ENCODE results near the gene DYSF.

Gene DYSF

GRCh38 chr2:71498261-71498701 is 44.9 kb downstream of the DYSF start:
- peaks cover 0 to 5% (median 0%) of the 10 kb centered on the region in 4 experiments for H3K4me1 ChIP-seq (ENCODE audit: control extremely low read depth in 1 of 4, control insufficient read depth in 4 of 4, insufficient read depth in 4 of 4, low read length in 3 of 4)
- 100% methylated on average over 4 of the region's 5 CpGs for WGBS (ENCODE audit: insufficient coverage)
- H3K27me3 ChIP-seq (replicated peaks in 2 of 5; ENCODE audit: control insufficient read depth in 4 of 5, insufficient read depth in 5 of 5, low read length in 4 of 5): peaks cover 0 to 2% (median 0%) of the 10 kb centered on the region in 5 experiments
- no peaks in the 10 kb centered on the region for H3K36me3 ChIP-seq (ENCODE audit: control insufficient read depth in 4 of 4, insufficient read depth in 4 of 4, low read length in 3 of 4)
- ChIA-PET POLR2A (no interaction called here), CTCF (interaction anchor here (1.3 kb wide), 1 partner anchor 9 kb away, joined by 3 read pairs; no protein-coding TSS in a partner anchor)
- no peak for DNase-seq
- H3K9me3 ChIP-seq (ENCODE audit: control extremely low read depth in 1 of 5, control insufficient read depth in 4 of 5, insufficient read depth in 2 of 5, low read depth in 1 of 5, low read length in 4 of 5): peaks cover 0 to 1% (median 0%) of the 10 kb centered on the region in 5 experiments
- H3K4me3 ChIP-seq (ENCODE audit: control insufficient read depth in 1 of 7, extremely low read depth in 1 of 7, insufficient read depth in 4 of 7, low read depth in 2 of 7, low read length in 6 of 7): no peak overlapping the region
- no peak overlapping the region for H3K27ac ChIP-seq (ENCODE audit: insufficient read depth in 1 of 2, low read depth in 1 of 2, low read length in 2 of 2, poor library complexity in 1 of 2, severe bottlenecking in 2 of 2)

GRCh38 chr2:71499691-71500090 is 46.3 kb downstream of the DYSF start:
- Histone ChIP-seq H3K27ac (ENCODE audit: insufficient read depth in 1 of 2, low read depth in 1 of 2, low read length in 2 of 2, poor library complexity in 1 of 2, severe bottlenecking in 2 of 2) (no peak overlapping the region), H3K36me3 (ENCODE audit: control insufficient read depth in 4 of 4, insufficient read depth in 4 of 4, low read length in 3 of 4) (no peaks in the 10 kb centered on the region), H3K27me3 (replicated peaks in 2 of 5; ENCODE audit: control insufficient read depth in 4 of 5, insufficient read depth in 5 of 5, low read length in 4 of 5) (peaks cover 0 to 2% (median 0%) of the 10 kb centered on the region in 5 experiments), H3K4me3 (ENCODE audit: control insufficient read depth in 1 of 7, extremely low read depth in 1 of 7, insufficient read depth in 4 of 7, low read depth in 2 of 7, low read length in 6 of 7) (no peak overlapping the region), H3K9me3 (ENCODE audit: control extremely low read depth in 1 of 5, control insufficient read depth in 4 of 5, insufficient read depth in 2 of 5, low read depth in 1 of 5, low read length in 4 of 5) (peaks cover 0 to 1% (median 0%) of the 10 kb centered on the region in 5 experiments), H3K4me1 (ENCODE audit: control extremely low read depth in 1 of 4, control insufficient read depth in 4 of 4, insufficient read depth in 4 of 4, low read length in 3 of 4) (peaks cover 0 to 5% (median 0%) of the 10 kb centered on the region in 4 experiments)
- 74% methylated on average over 3 of the region's 5 CpGs for WGBS (ENCODE audit: insufficient coverage)
- DNase-seq: no peak
- POLR2A ChIA-PET: no interaction called here
- CTCF ChIA-PET: no interaction called here

- 66% methylated on average over 7 of the region's 7 CpGs for whole genome bisulfite sequencing (ENCODE audit: insufficient coverage)
- no peak overlapping the region for H3K27ac ChIP-seq (ENCODE audit: insufficient read depth in 1 of 2, low read depth in 1 of 2, low read length in 2 of 2, poor library complexity in 1 of 2, severe bottlenecking in 2 of 2)
- peaks cover 0 to 2% (median 0%) of the 10 kb centered on the region in 5 experiments for H3K27me3 ChIP-seq (replicated peaks in 2 of 5; ENCODE audit: control insufficient read depth in 4 of 5, insufficient read depth in 5 of 5, low read length in 4 of 5)
- H3K9me3 ChIP-seq (ENCODE audit: control extremely low read depth in 1 of 5, control insufficient read depth in 4 of 5, insufficient read depth in 2 of 5, low read depth in 1 of 5, low read length in 4 of 5): peaks cover 0 to 1% (median 0%) of the 10 kb centered on the region in 5 experiments
- peaks cover 0 to 5% (median 0%) of the 10 kb centered on the region in 4 experiments for H3K4me1 ChIP-seq (ENCODE audit: control extremely low read depth in 1 of 4, control insufficient read depth in 4 of 4, insufficient read depth in 4 of 4, low read length in 3 of 4)
- POLR2A ChIA-PET: no interaction called here
- no peaks in the 10 kb centered on the region for H3K36me3 ChIP-seq (ENCODE audit: control insufficient read depth in 4 of 4, insufficient read depth in 4 of 4, low read length in 3 of 4)
- CTCF ChIA-PET: no interaction called here
- DNase-seq: no peak
- no peak overlapping the region for H3K4me3 ChIP-seq (ENCODE audit: control insufficient read depth in 1 of 7, extremely low read depth in 1 of 7, insufficient read depth in 4 of 7, low read depth in 2 of 7, low read length in 6 of 7)
These were observed 47.2 kb downstream of the DYSF start for GRCh38 chr2:71500426-71501079.

- peaks cover 0 to 5% (median 0%) of the 10 kb centered on the region in 4 experiments for H3K4me1 ChIP-seq (ENCODE audit: control extremely low read depth in 1 of 4, control insufficient read depth in 4 of 4, insufficient read depth in 4 of 4, low read length in 3 of 4)
- no peak for DNase-seq
- 97% methylated on average over 6 of the region's 6 CpGs for WGBS (ENCODE audit: insufficient coverage)
- POLR2A ChIA-PET: interaction anchor here (0.5 kb wide), 1 partner anchor 248 kb away, joined by 3 read pairs; no protein-coding TSS in a partner anchor
- CTCF ChIA-PET: no interaction called here
- no peak overlapping the region for H3K27ac ChIP-seq (ENCODE audit: insufficient read depth in 1 of 2, low read depth in 1 of 2, low read length in 2 of 2, poor library complexity in 1 of 2, severe bottlenecking in 2 of 2)
- H3K36me3 ChIP-seq (ENCODE audit: control insufficient read depth in 4 of 4, insufficient read depth in 4 of 4, low read length in 3 of 4): no peaks in the 10 kb centered on the region
- no peaks in the 10 kb centered on the region for H3K9me3 ChIP-seq (ENCODE audit: control extremely low read depth in 1 of 5, control insufficient read depth in 4 of 5, insufficient read depth in 2 of 5, low read depth in 1 of 5, low read length in 4 of 5)
- peaks cover 0 to 2% (median 0%) of the 10 kb centered on the region in 5 experiments for H3K27me3 ChIP-seq (replicated peaks in 2 of 5; ENCODE audit: control insufficient read depth in 4 of 5, insufficient read depth in 5 of 5, low read length in 4 of 5)
- H3K4me3 ChIP-seq (ENCODE audit: control insufficient read depth in 1 of 7, extremely low read depth in 1 of 7, insufficient read depth in 4 of 7, low read depth in 2 of 7, low read length in 6 of 7): no peak overlapping the region
These were observed 49.8 kb downstream of the DYSF start for GRCh38 chr2:71502941-71503738.

GRCh38 chr2:71503837-71504236 is 50.5 kb downstream of the DYSF start:
- WGBS (ENCODE audit: insufficient coverage): 84% methylated on average over 6 of the region's 7 CpGs
- Histone ChIP-seq H3K4me1 (ENCODE audit: control extremely low read depth in 1 of 4, control insufficient read depth in 4 of 4, insufficient read depth in 4 of 4, low read length in 3 of 4) (peaks cover 0 to 5% (median 0%) of the 10 kb centered on the region in 4 experiments), H3K27ac (ENCODE audit: insufficient read depth in 1 of 2, low read depth in 1 of 2, low read length in 2 of 2, poor library complexity in 1 of 2, severe bottlenecking in 2 of 2) (no peak overlapping the region), H3K27me3 (replicated peaks in 2 of 5; ENCODE audit: control insufficient read depth in 4 of 5, insufficient read depth in 5 of 5, low read length in 4 of 5) (peaks cover 0 to 2% (median 0%) of the 10 kb centered on the region in 5 experiments), H3K36me3 (ENCODE audit: control insufficient read depth in 4 of 4, insufficient read depth in 4 of 4, low read length in 3 of 4) (no peaks in the 10 kb centered on the region), H3K9me3 (ENCODE audit: control extremely low read depth in 1 of 5, control insufficient read depth in 4 of 5, insufficient read depth in 2 of 5, low read depth in 1 of 5, low read length in 4 of 5) (no peaks in the 10 kb centered on the region), H3K4me3 (ENCODE audit: control insufficient read depth in 1 of 7, extremely low read depth in 1 of 7, insufficient read depth in 4 of 7, low read depth in 2 of 7, low read length in 6 of 7) (no peak overlapping the region)
- ChIA-PET CTCF (no interaction called here), POLR2A (interaction anchor here (0.5 kb wide), 1 partner anchor 249 kb away, joined by 3 read pairs; no protein-coding TSS in a partner anchor)
- no peak for DNase-seq

GRCh38 chr2:71504611-71505010 is 51.2 kb downstream of the DYSF start:
- H3K27ac ChIP-seq (ENCODE audit: insufficient read depth in 1 of 2, low read depth in 1 of 2, low read length in 2 of 2, poor library complexity in 1 of 2, severe bottlenecking in 2 of 2): no peak overlapping the region
- no peaks in the 10 kb centered on the region for H3K9me3 ChIP-seq (ENCODE audit: control extremely low read depth in 1 of 5, control insufficient read depth in 4 of 5, insufficient read depth in 2 of 5, low read depth in 1 of 5, low read length in 4 of 5)
- no peak overlapping the region for H3K4me3 ChIP-seq (ENCODE audit: control insufficient read depth in 1 of 7, extremely low read depth in 1 of 7, insufficient read depth in 4 of 7, low read depth in 2 of 7, low read length in 6 of 7)
- peaks cover 0 to 2% (median 0%) of the 10 kb centered on the region in 5 experiments for H3K27me3 ChIP-seq (replicated peaks in 2 of 5; ENCODE audit: control insufficient read depth in 4 of 5, insufficient read depth in 5 of 5, low read length in 4 of 5)
- WGBS (ENCODE audit: insufficient coverage): 99% methylated on average over 6 of the region's 7 CpGs
- DNase-seq: no peak
- CTCF ChIA-PET: interaction anchor here (0.9 to 1.2 kb wide), 2 partner anchors 8 to 25 kb away, joined by 3 read pairs; no protein-coding TSS in a partner anchor
- no peaks in the 10 kb centered on the region for H3K36me3 ChIP-seq (ENCODE audit: control insufficient read depth in 4 of 4, insufficient read depth in 4 of 4, low read length in 3 of 4)
- POLR2A ChIA-PET: no interaction called here
- H3K4me1 ChIP-seq (ENCODE audit: control extremely low read depth in 1 of 4, control insufficient read depth in 4 of 4, insufficient read depth in 4 of 4, low read length in 3 of 4): peaks cover 0 to 5% (median 0%) of the 10 kb centered on the region in 4 experiments

Data from common myeloid progenitor, CD34-positive (primary cell).